Endothelial cell (in vitro differentiated cells): ENCODE measurements around the gene TBPL2. TPM values are rescaled to one million over a fixed set of nuclear protein-coding genes. Genes with fewer than 3 reads are reported as not detected.

Experiments
- DNase-seq: peaks from one replicate; pipeline ENCODE4 v3.0.0; 2021; ENCODE audit warnings: low spot score
- H3K27ac Mint-ChIP-seq: one replicate; pipeline ENCODE4 v1.8.0; 2021; ENCODE audit warnings: mixed read lengths, inconsistent platforms; ENCODE audit not compliant: unreplicated experiment
- H3K27me3 Mint-ChIP-seq: one replicate; pipeline ENCODE4 v1.8.0; 2021; ENCODE audit warnings: mild to moderate bottlenecking, moderate library complexity, mixed read lengths, inconsistent platforms; ENCODE audit not compliant: unreplicated experiment
- H3K36me3 Mint-ChIP-seq: one replicate; pipeline ENCODE4 v1.8.0; 2021; ENCODE audit warnings: mild to moderate bottlenecking, low read depth, mixed read lengths, inconsistent platforms; ENCODE audit not compliant: unreplicated experiment
- H3K4me1 Mint-ChIP-seq: one replicate; pipeline ENCODE4 v1.8.0; 2021; ENCODE audit warnings: mild to moderate bottlenecking, mixed read lengths, inconsistent platforms; ENCODE audit not compliant: unreplicated experiment
- H3K4me3 Mint-ChIP-seq: one replicate; pipeline ENCODE4 v1.8.0; 2021; ENCODE audit warnings: mild to moderate bottlenecking, mixed read lengths, inconsistent platforms; ENCODE audit not compliant: unreplicated experiment
- H3K9me3 Mint-ChIP-seq: one replicate; pipeline ENCODE4 v1.8.0; 2021; ENCODE audit warnings: mixed read lengths, inconsistent platforms; ENCODE audit not compliant: unreplicated experiment
- total RNA-seq: library from RNA; stranded (reverse); fragmentation: NEBNext Ultra II Directional; extraction: Animal tissue kit (Norgen Biotek cat#: 25700); gene quantifications from one replicate; pipeline ENCODE4 v1.2.1, GENCODE V29; 2021; ENCODE audit not compliant: unreplicated experiment
- TF ChIP-seq, protein P1 (sequence below): fragments of 200-600 bp; sonication (generic); IDR thresholded peaks from one replicate; pipeline ENCODE4 v1.5.0; 2021; ENCODE audit warnings: antibody characterized with exemption; ENCODE audit not compliant: unreplicated experiment

Gene TBPL2
- total RNA-seq, 1 donor from 2014 or later, result not detected

DNA sequence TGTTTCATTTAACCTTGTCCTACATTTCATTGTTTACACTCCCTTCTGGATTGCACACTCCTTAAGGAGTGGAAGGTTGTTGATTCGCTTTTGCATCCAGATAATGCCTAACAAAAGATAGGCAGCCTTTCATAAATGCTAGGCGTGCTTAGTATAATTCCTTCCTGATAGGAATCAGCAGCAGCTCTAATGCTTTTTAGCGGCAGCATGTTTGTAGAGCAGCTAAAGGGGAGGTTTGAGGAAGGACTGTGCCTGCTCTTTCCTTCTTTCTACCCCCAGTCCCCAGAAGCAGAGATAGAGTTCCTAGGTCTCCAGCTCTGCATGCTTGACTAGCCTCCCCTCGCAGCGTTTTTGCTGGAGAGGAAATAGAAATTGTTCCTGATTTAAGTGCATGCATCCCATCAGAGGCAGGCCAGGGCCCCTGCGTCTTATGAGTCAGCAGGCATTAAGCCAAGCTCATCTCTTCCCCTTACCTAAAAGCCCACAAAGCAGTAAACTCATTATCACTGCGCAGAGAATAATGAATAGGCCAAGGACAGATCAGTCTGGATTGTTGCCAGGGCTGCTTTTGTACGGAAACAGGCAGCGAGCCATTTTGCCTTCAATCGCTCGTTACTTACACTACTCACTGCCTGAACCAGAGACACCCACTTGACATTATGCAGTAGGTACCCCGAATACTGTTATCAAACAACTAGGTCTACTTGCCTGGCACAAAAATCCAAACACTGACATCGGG, 14.0 kb upstream of the TBPL2 start:
- Mint-ChIP-seq H3K27me3 (no peaks in the 10 kb centered on the region), H3K27ac (no peak overlapping the region), H3K4me1 (peaks cover 6% of the 10 kb centered on the region), H3K4me3 (no peak overlapping the region), H3K9me3 (no peaks in the 10 kb centered on the region), H3K36me3 (peaks cover 5% of the 10 kb centered on the region)
- DNase-seq, result no peak
- TF ChIP-seq, protein P1, sequence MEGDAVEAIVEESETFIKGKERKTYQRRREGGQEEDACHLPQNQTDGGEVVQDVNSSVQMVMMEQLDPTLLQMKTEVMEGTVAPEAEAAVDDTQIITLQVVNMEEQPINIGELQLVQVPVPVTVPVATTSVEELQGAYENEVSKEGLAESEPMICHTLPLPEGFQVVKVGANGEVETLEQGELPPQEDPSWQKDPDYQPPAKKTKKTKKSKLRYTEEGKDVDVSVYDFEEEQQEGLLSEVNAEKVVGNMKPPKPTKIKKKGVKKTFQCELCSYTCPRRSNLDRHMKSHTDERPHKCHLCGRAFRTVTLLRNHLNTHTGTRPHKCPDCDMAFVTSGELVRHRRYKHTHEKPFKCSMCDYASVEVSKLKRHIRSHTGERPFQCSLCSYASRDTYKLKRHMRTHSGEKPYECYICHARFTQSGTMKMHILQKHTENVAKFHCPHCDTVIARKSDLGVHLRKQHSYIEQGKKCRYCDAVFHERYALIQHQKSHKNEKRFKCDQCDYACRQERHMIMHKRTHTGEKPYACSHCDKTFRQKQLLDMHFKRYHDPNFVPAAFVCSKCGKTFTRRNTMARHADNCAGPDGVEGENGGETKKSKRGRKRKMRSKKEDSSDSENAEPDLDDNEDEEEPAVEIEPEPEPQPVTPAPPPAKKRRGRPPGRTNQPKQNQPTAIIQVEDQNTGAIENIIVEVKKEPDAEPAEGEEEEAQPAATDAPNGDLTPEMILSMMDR, result no peak

DNA sequence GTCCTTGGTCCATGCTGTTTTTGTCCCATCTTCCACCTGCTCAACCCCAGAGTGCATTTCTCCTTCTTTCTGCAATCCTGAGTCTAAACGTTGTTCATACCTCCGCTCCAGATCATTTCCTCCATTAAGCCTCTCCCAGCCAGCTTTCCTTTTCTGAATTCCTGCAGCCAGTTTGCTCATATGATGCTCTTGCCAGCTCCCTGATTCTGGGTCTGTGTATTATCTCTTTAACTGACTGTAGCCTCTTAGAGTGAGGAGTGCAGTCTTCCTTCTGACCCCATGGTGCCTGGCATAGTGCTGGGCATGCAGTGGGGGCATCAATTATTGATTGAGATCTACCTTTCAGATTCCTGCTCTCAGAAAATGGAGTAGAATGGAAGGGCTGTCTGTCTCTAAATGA, 11.5 kb upstream of the TBPL2 start:
- H3K4me3 Mint-ChIP-seq, result no peak overlapping the region
- peaks cover 6% of the 10 kb centered on the region for H3K4me1 Mint-ChIP-seq
- H3K36me3 Mint-ChIP-seq, result no peaks in the 10 kb centered on the region
- no peak for DNase-seq
- no peak overlapping the region for H3K27ac Mint-ChIP-seq
- no peaks in the 10 kb centered on the region for H3K9me3 Mint-ChIP-seq
- TF ChIP-seq, protein P1, result no peak
- no peaks in the 10 kb centered on the region for H3K27me3 Mint-ChIP-seq

- no peaks in the 10 kb centered on the region for H3K9me3 Mint-ChIP-seq
- TF ChIP-seq, protein P1, result no peak
- DNase-seq, result no peak
- H3K4me1 Mint-ChIP-seq, result peaks cover 6% of the 10 kb centered on the region
- H3K27me3 Mint-ChIP-seq, result no peaks in the 10 kb centered on the region
- no peaks in the 10 kb centered on the region for H3K36me3 Mint-ChIP-seq
- no peak overlapping the region for H3K4me3 Mint-ChIP-seq
- H3K27ac Mint-ChIP-seq, result no peak overlapping the region
These were observed 11.0 kb upstream of the TBPL2 start for GRCh38 chr14:55451398-55451797.

DNA sequence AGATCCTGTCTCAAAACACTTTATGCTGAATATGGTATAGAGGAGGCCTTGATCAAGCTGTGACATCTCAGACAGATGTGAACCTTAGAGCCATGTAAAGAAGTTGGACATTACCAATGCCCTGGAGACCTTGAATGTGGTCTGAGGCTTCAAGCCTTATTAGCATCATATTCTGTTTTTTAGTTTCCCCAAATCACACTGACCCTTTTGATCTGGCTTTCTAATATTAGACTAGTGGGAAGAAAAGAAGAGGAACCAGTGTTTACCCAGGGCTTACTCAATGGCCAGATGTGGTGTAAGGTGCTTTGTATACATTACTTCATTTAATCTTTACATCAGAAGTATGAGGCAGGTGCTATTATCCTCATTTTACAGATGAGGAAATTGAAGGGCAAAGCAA, 10.6 kb upstream of the TBPL2 start:
- H3K36me3 Mint-ChIP-seq, result no peaks in the 10 kb centered on the region
- H3K4me3 Mint-ChIP-seq, result no peak overlapping the region
- no peak overlapping the region for H3K27ac Mint-ChIP-seq
- H3K4me1 Mint-ChIP-seq, result peaks cover 6% of the 10 kb centered on the region
- H3K9me3 Mint-ChIP-seq, result no peaks in the 10 kb centered on the region
- no peaks in the 10 kb centered on the region for H3K27me3 Mint-ChIP-seq
- TF ChIP-seq, protein P1, result no peak
- no peak for DNase-seq

DNA sequence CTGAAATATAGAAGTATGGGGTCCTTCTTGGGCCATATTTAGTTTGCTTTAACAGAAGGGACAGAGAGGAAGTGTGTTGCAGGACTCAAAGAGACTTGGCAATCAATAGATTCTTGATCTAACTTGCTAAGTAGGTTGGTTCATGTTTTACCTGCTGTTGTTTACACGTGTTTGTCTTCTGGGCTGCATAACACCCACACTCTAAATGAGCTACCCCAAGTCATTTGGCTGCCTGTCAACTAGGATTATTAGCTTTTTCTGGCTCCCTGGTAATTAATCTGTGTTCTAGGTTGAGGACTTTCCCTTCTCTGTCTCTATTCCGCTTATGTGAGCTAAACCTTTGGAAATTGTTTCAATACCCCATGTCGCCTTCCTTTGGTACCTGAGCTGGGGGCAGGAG, 10.1 kb upstream of the TBPL2 start:
- Mint-ChIP-seq H3K9me3 (no peaks in the 10 kb centered on the region), H3K4me3 (no peak overlapping the region), H3K27me3 (no peaks in the 10 kb centered on the region), H3K4me1 (peaks cover 6% of the 10 kb centered on the region), H3K36me3 (no peaks in the 10 kb centered on the region), H3K27ac (no peak overlapping the region)
- TF ChIP-seq, protein P1, result no peak
- DNase-seq, result no peak
